Measurements from ENCODE around the gene ATP11A. TPM values are rescaled to one million over a fixed set of nuclear protein-coding genes. Genes with fewer than 3 reads are reported as not detected.

ATP11A gene
- total RNA-seq, 3 donors from 2014 or later: 22.1 to 27.2 (median 26.8) TPM

- DNase-seq (ENCODE audit: low spot score in 2 of 2): no peak
- no peaks in the 10 kb centered on the region for H3K9me3 ChIP-seq
- peak overlapping the region in 1 of 2 donors; percentile 63 for H3K27ac ChIP-seq
- H3K27me3 ChIP-seq: no peaks in the 10 kb centered on the region
- H3K36me3 ChIP-seq: no peaks in the 10 kb centered on the region
- TF ChIP-seq POLR2AphosphoS5 (IDR thresholded peaks at IDR 0.05) (no peak), CTCF (IDR thresholded peaks at IDR 0.05) (no peak), POLR2A (IDR thresholded peaks at IDR 0.05) (no peak)
- no peaks in the 10 kb centered on the region for H3K4me1 ChIP-seq
- intact Hi-C loops (cut with DNase I; ENCODE audit: low total_unique reads): no loop called here
- no peak overlapping the region for H3K4me3 ChIP-seq
These were observed 23.8 kb downstream of the ATP11A start for GRCh38 chr13:112713517-112714253.

- Histone ChIP-seq H3K9me3 (no peaks in the 10 kb centered on the region), H3K4me3 (no peak overlapping the region), H3K27me3 (no peaks in the 10 kb centered on the region), H3K36me3 (no peaks in the 10 kb centered on the region), H3K27ac (no peak overlapping the region), H3K4me1 (no peaks in the 10 kb centered on the region)
- intact Hi-C loops (cut with DNase I; ENCODE audit: low total_unique reads): no loop called here
- no peak for DNase-seq (ENCODE audit: low spot score in 2 of 2)
- TF ChIP-seq CTCF (IDR thresholded peaks at IDR 0.05) (no peak), POLR2AphosphoS5 (IDR thresholded peaks at IDR 0.05) (no peak), POLR2A (IDR thresholded peaks at IDR 0.05) (no peak)
These were observed 24.7 kb downstream of the ATP11A start for GRCh38 chr13:112714376-112715174.

GRCh38 chr13:112715210-112715609, 25.4 kb downstream of the ATP11A start:
- H3K9me3 ChIP-seq: no peaks in the 10 kb centered on the region
- DNase-seq (ENCODE audit: low spot score in 2 of 2): no peak
- no peaks in the 10 kb centered on the region for H3K4me1 ChIP-seq
- no peaks in the 10 kb centered on the region for H3K36me3 ChIP-seq
- TF ChIP-seq POLR2AphosphoS5 (IDR thresholded peaks at IDR 0.05): no peak
- no peak for TF ChIP-seq CTCF (IDR thresholded peaks at IDR 0.05)
- no peak for TF ChIP-seq POLR2A (IDR thresholded peaks at IDR 0.05)
- no peak overlapping the region for H3K4me3 ChIP-seq
- intact Hi-C loops (cut with DNase I; ENCODE audit: low total_unique reads): no loop called here
- no peaks in the 10 kb centered on the region for H3K27me3 ChIP-seq
- no peak overlapping the region for H3K27ac ChIP-seq

- TF ChIP-seq CTCF (IDR thresholded peaks at IDR 0.05) (no peak), POLR2A (IDR thresholded peaks at IDR 0.05) (no peak), POLR2AphosphoS5 (IDR thresholded peaks at IDR 0.05) (no peak)
- intact Hi-C loops (cut with DNase I; ENCODE audit: low total_unique reads): no loop called here
These were observed 26.1 kb downstream of the ATP11A start for GRCh38 chr13:112715715-112716460.

More at GRCh38 chr13:112715715-112716460, 26.1 kb downstream of the ATP11A start:
- Histone ChIP-seq H3K27me3 (no peaks in the 10 kb centered on the region), H3K4me1 (no peaks in the 10 kb centered on the region), H3K9me3 (no peaks in the 10 kb centered on the region), H3K4me3 (no peak overlapping the region), H3K36me3 (no peaks in the 10 kb centered on the region), H3K27ac (no peak overlapping the region)
- DNase-seq (ENCODE audit: low spot score in 2 of 2): no peak
